ENCODE results near the gene LMLN. TPM values are rescaled to one million over a fixed set of nuclear protein-coding genes. Genes with fewer than 3 reads are reported as not detected.
"Not testable (repeated sequence)": the region's sequence is repeated elsewhere in the genome, so short reads cannot be mapped to it uniquely, and the experiment has no call there.

LMLN gene
- total RNA-seq, 3 donors from 2014 or later: 3.9 to 12.0 (median 5.0) TPM

DNA sequence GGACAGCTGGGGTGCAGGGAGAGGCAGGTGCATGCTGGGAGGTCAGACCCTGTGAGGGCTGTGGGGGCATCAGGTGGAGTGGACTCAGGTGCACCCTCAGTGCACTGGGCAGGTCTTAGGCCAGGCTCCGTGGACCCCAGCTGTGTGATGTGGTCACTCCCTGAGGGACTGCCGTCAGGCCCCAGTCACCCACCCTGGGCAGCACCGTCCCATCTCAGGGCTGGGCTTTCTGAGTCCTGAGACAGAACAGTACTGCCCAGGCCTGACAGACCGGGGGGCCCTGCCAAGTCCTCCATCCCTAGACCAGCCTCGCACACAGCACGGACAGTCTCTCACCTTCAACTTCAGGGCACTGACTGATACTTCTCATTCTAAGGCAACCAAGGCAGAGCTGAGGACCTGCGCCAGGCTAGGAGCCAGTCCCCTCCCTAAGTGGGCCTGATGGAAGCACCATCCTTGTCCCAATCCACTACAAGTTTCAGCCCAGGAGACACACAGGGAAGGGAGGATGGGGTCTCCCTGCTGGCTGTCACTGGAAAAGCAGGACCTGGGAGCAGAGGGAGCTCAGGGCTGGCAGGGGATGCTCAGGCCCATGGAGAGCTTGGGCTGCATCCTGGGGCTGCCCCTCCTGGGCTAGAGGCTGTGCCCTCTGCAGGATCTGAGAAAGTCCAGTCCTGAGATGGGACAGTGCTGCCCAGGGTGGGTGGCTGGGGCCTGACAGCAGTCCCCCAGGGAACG, 86.3 kb downstream of the LMLN start:
- Histone ChIP-seq H3K4me3 (no peak overlapping the region), H3K4me1 (no peaks in the 10 kb centered on the region), H3K27me3 (no peaks in the 10 kb centered on the region), H3K27ac (no peak overlapping the region), H3K9me3 (no peaks in the 10 kb centered on the region), H3K36me3 (no peaks in the 10 kb centered on the region)
- intact Hi-C loops (cut with DNase I; ENCODE audit: low total_unique reads): no loop called here
- DNase-seq (ENCODE audit: low spot score in 2 of 2): no peak
- TF ChIP-seq POLR2A (IDR thresholded peaks at IDR 0.05) (no peak), POLR2AphosphoS5 (IDR thresholded peaks at IDR 0.05) (no peak)
- TF ChIP-seq, protein P1, sequence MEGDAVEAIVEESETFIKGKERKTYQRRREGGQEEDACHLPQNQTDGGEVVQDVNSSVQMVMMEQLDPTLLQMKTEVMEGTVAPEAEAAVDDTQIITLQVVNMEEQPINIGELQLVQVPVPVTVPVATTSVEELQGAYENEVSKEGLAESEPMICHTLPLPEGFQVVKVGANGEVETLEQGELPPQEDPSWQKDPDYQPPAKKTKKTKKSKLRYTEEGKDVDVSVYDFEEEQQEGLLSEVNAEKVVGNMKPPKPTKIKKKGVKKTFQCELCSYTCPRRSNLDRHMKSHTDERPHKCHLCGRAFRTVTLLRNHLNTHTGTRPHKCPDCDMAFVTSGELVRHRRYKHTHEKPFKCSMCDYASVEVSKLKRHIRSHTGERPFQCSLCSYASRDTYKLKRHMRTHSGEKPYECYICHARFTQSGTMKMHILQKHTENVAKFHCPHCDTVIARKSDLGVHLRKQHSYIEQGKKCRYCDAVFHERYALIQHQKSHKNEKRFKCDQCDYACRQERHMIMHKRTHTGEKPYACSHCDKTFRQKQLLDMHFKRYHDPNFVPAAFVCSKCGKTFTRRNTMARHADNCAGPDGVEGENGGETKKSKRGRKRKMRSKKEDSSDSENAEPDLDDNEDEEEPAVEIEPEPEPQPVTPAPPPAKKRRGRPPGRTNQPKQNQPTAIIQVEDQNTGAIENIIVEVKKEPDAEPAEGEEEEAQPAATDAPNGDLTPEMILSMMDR (IDR thresholded peaks at IDR 0.05): no peak

GRCh38 chr3:198048445-198048844, 88.4 kb downstream of the LMLN start:
- intact Hi-C loops (cut with DNase I; ENCODE audit: low total_unique reads): no loop called here
- TF ChIP-seq POLR2AphosphoS5 (IDR thresholded peaks at IDR 0.05): no peak
- TF ChIP-seq, protein P1 (IDR thresholded peaks at IDR 0.05): no peak
- no peak for TF ChIP-seq POLR2A (IDR thresholded peaks at IDR 0.05)
- H3K27me3 ChIP-seq: no peaks in the 10 kb centered on the region

GRCh38 chr3:198051836-198052235, 91.8 kb downstream of the LMLN start:
- TF ChIP-seq, protein P1 (IDR thresholded peaks at IDR 0.05): no peak
- no peak for TF ChIP-seq POLR2A (IDR thresholded peaks at IDR 0.05)
- no peak for TF ChIP-seq POLR2AphosphoS5 (IDR thresholded peaks at IDR 0.05)
- Histone ChIP-seq H3K27me3 (peaks cover 0 to 3% of the 10 kb centered on the region in 2 donors), H3K9me3 (no peaks in the 10 kb centered on the region), H3K36me3 (no peaks in the 10 kb centered on the region), H3K27ac (no peak overlapping the region), H3K4me3 (no peak overlapping the region), H3K4me1 (no peaks in the 10 kb centered on the region)
- intact Hi-C loops (cut with DNase I; ENCODE audit: low total_unique reads): no loop called here
- DNase-seq (ENCODE audit: low spot score in 2 of 2): no peak

More at GRCh38 chr3:198048445-198048844, 88.4 kb downstream of the LMLN start:
- Histone ChIP-seq H3K4me1 (no peaks in the 10 kb centered on the region), H3K27ac (no peak overlapping the region), H3K9me3 (no peaks in the 10 kb centered on the region), H3K36me3 (no peaks in the 10 kb centered on the region), H3K4me3 (no peak overlapping the region)
- no peak for DNase-seq (ENCODE audit: low spot score in 2 of 2)

- H3K4me3 ChIP-seq; H3K36me3 ChIP-seq; intact Hi-C loops (cut with DNase I; ENCODE audit: low total_unique reads); H3K4me1 ChIP-seq; H3K27me3 ChIP-seq; DNase-seq (ENCODE audit: low spot score in 2 of 2); H3K27ac ChIP-seq; H3K9me3 ChIP-seq: not testable (repeated sequence)
Measured at GRCh38 chr3:198053462-198053861, 93.4 kb downstream of the LMLN start.

- DNase-seq (ENCODE audit: low spot score in 2 of 2): no peak
- H3K27ac ChIP-seq: no peak overlapping the region
- TF ChIP-seq POLR2AphosphoS5 (IDR thresholded peaks at IDR 0.05) (no peak), POLR2A (IDR thresholded peaks at IDR 0.05) (no peak)
- TF ChIP-seq, protein P1 (IDR thresholded peaks at IDR 0.05): no peak
Measured at GRCh38 chr3:198061119-198062067, 101.4 kb downstream of the LMLN start.

More at GRCh38 chr3:198061119-198062067, 101.4 kb downstream of the LMLN start:
- no peaks in the 10 kb centered on the region for H3K4me1 ChIP-seq
- intact Hi-C loops (cut with DNase I; ENCODE audit: low total_unique reads): no loop called here
- H3K27me3 ChIP-seq: peaks cover 0 to 2% of the 10 kb centered on the region in 2 donors
- H3K4me3 ChIP-seq: no peak overlapping the region
- no peaks in the 10 kb centered on the region for H3K9me3 ChIP-seq
- no peaks in the 10 kb centered on the region for H3K36me3 ChIP-seq

All from breast epithelium (tissue), 4 donors.